ENCODE data around the gene CAPNS1. TPM values are rescaled to one million over a fixed set of nuclear protein-coding genes. Genes with fewer than 3 reads are reported as not detected.
A peak's percentile ranks its signal among the peaks of the same experiment; 100 is the strongest.

The CAPNS1 gene
- total RNA-seq, result 100 to 1,000 TPM; 323 to 327 TPM
- total RNA-seq, result 95.5 to 119 reads per million in 2 donors

DNA sequence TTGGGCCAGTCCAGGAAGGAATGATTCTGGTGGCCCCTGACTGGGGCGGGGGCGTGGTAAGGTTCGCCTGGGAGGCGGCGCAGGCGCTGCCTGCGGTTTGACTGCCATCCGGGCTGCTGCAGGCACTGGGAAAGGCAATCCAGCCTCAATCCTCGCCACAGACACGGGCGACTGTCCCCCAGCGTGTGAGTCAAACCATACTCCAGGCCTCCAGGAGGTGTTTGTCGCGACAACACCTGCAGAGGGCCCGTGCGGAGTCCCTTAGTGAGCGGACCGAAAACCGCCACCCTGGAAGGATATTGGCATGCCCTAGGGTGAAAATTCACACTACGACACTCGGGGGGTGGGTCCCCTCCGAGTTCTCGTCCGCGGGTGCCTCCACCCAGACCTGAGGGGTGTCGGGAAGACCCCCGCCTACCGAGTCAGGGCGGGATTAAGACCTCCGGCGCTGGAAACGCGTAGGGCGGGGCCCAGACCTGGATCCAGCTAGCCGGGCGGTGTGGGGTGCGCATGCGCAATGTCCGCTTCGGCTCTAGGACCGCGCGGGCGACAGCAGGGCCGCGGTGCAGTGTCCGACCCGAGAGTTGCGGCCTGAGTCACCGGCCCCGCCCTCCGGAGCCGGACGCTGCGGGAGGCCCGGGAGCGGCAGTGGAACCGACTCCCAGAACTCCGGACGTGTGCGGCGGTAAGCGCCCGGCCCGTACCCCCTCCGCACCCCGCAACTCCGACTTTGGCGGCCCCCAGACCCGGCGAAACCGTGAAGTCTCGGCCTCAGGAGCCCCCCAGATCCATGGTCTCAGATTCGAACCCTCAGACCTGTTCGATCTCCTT lies at the start of gene CAPNS1:
Gene CAPNS1, plus strand, starts transcription at position 594 of the 831 bp plus-strand sequence. CDS start 946 bp downstream, outside the sequence.
- no peaks in the 10 kb centered on the region for H3K9me3 ChIP-seq (ENCODE audit: control insufficient read depth, low read length, poor library complexity, severe bottlenecking)
- Mint-ChIP-seq H3K27me3 (no peaks in the 10 kb centered on the region), H3K4me1 (peaks cover 22% of the 10 kb centered on the region), H3K27ac (peak within 1 kb of the TSS; percentile 95), H3K4me3 (peak within 1 kb of the TSS; percentile 95), H3K36me3 (ENCODE audit: low read depth) (peaks cover 4% of the 10 kb centered on the region)
- peak; percentile 73 for ATAC-seq
- DNase-seq, result peak; percentile 80 to 89 (median 86)

DNA sequence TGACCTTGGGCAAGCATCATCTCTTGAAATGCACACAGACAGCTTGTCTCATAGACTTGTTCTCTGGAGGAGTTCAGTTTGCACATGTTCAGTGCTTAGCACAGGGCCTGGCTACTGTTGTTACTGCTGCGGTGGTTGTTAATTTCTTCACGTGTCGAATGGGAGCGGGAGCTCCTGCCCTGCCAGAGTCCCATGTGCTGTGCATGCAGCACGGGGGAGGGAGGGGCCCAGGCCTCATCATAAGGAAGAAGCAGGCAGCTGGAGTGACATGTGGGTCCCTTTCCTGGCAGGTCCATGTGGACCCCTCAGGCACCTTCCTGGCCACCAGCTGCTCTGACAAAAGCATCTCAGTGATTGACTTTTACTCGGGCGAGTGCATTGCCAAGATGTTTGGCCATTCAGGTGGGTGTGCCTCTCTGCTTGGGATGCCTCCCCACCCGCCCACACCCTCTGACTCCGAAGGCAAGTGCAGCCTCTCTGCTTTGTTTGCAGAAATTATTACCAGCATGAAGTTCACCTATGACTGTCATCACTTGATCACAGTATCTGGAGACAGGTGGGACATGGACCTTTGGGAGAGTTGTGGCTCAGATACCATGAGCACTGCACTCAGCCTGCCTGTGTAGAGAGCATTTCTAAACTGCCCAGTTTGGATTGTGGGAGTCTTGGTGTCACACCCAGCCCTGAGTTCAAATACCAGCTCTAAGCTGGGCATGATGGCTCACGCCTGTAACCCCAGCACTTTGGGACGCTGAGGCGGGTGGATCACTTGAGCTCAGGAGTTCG lies 48.8 kb upstream of the CAPNS1 start:
- no peak for DNase-seq
- ATAC-seq, result no peak
- no peaks in the 10 kb centered on the region for H3K36me3 Mint-ChIP-seq (ENCODE audit: low read depth)
- no peaks in the 10 kb centered on the region for H3K9me3 ChIP-seq (ENCODE audit: control insufficient read depth, low read length, poor library complexity, severe bottlenecking)
- H3K4me1 Mint-ChIP-seq, result peaks cover 16% of the 10 kb centered on the region
- no peaks in the 10 kb centered on the region for H3K27me3 Mint-ChIP-seq
- no peak overlapping the region for H3K27ac Mint-ChIP-seq
- no peak overlapping the region for H3K4me3 Mint-ChIP-seq

DNA sequence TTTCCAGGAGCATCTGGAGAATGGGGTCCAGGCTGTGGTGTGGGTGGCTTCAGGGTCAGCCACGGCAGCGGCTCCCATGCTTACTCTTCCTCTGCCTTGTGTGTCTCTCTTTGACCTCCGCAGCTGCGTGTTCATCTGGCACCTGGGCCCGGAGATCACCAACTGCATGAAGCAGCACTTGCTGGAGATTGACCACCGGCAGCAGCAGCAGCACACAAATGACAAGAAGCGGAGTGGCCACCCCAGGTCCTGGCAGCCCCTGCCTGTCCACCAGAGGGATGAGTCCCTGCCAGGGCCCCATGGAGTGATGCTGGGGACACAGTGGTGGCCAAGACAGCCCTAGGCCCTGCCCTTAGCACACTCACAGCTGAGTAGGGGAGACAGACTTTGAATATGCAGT lies 47.3 kb upstream of the CAPNS1 start:
- DNase-seq, result no peak
- Mint-ChIP-seq H3K27ac (peak overlapping the region; percentile 92), H3K4me3 (no peak overlapping the region)

DNA sequence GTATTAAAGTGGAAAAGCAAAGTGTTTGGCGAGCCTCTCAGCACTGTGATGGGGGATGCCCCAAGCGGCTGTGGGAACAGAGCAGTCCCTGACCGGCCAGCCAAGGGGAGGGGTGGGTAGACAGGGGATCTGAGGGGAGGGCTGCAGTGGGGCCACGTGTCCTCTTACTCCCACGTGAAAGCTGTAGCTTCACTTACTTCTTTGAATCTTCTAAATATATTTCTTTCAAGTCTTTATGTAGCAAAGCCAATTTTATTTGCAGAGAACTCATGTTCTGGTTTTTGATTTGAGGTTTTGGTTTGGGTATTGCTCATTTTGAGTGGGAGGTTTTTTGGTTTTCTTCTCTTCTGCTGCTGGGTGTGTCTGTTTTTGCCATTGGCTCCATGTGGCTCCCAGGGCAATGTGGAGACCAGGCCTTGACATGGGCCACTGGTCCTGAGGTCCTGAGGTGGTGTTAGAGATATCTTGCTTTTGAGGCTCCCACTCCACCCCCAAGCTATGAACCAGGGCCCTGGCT lies 46.7 kb upstream of the CAPNS1 start:
- Mint-ChIP-seq H3K4me1 (peaks cover 16% of the 10 kb centered on the region), H3K27ac (peak overlapping the region; percentile 92), H3K4me3 (peak overlapping the region; percentile 57), H3K27me3 (no peaks in the 10 kb centered on the region), H3K36me3 (ENCODE audit: low read depth) (no peaks in the 10 kb centered on the region)
- DNase-seq, result no peak
- H3K9me3 ChIP-seq (ENCODE audit: control insufficient read depth, low read length, poor library complexity, severe bottlenecking), result no peaks in the 10 kb centered on the region
- peak; percentile 27 for ATAC-seq

More for the DNA sequence above, 47.3 kb upstream of the CAPNS1 start:
- Mint-ChIP-seq H3K27me3 (no peaks in the 10 kb centered on the region), H3K36me3 (ENCODE audit: low read depth) (no peaks in the 10 kb centered on the region), H3K4me1 (peaks cover 16% of the 10 kb centered on the region)
- H3K9me3 ChIP-seq (ENCODE audit: control insufficient read depth, low read length, poor library complexity, severe bottlenecking), result no peaks in the 10 kb centered on the region
- ATAC-seq, result no peak

DNA sequence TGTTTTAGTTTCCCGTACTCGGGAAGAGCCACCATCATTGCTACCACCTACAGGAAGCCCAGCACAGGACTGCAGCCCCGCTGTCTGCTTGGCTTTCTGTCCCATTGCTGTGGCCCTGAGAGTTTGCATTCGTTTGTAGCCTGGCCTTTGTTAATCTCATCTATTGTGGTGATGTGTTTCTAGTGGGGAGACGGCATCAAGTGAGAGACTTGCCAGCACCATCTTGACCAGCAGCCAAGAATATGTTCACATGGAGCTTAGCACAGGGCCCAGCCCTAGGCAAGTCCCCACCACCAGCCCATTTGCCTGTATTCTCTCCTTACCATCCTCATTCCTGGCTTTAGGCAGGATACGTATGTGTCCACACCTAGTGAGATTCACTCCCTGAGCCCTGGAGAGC lies 46.2 kb upstream of the CAPNS1 start:
- H3K4me1 Mint-ChIP-seq, result peaks cover 18% of the 10 kb centered on the region
- peak overlapping the region; percentile 92 for H3K27ac Mint-ChIP-seq
- H3K27me3 Mint-ChIP-seq, result no peaks in the 10 kb centered on the region
- no peak for DNase-seq
- peak overlapping the region; percentile 57 for H3K4me3 Mint-ChIP-seq
- no peaks in the 10 kb centered on the region for H3K9me3 ChIP-seq (ENCODE audit: control insufficient read depth, low read length, poor library complexity, severe bottlenecking)
- H3K36me3 Mint-ChIP-seq (ENCODE audit: low read depth), result no peaks in the 10 kb centered on the region
- no peak for ATAC-seq

DNA sequence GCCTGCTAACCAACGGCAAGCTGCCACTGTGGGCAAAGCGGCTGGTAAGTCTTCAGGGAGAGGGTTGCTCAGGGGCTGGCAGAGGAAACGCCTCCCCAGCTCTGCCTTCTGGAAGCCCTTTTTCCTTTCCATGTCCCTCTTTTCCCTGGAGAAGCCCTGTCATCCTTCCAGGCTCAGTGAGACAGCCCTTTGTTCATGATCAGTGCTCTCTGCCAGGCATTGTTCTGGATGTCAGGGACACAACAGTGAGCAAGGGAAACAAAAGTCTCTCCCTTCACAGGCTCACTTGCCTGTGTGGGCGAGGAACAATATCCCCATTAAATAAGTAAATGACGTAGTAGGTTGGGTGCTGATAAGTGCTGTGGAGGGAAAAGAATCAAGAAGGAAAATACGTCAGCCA lies 42.8 kb upstream of the CAPNS1 start:
- H3K27me3 Mint-ChIP-seq, result no peaks in the 10 kb centered on the region
- DNase-seq (no peak), ATAC-seq (no peak)
- H3K4me3 Mint-ChIP-seq, result no peak overlapping the region
- peak overlapping the region; percentile 29 for H3K27ac Mint-ChIP-seq
- no peaks in the 10 kb centered on the region for H3K36me3 Mint-ChIP-seq (ENCODE audit: low read depth)
- peaks cover 15% of the 10 kb centered on the region for H3K4me1 Mint-ChIP-seq
- H3K9me3 ChIP-seq (ENCODE audit: control insufficient read depth, low read length, poor library complexity, severe bottlenecking), result no peaks in the 10 kb centered on the region

DNA sequence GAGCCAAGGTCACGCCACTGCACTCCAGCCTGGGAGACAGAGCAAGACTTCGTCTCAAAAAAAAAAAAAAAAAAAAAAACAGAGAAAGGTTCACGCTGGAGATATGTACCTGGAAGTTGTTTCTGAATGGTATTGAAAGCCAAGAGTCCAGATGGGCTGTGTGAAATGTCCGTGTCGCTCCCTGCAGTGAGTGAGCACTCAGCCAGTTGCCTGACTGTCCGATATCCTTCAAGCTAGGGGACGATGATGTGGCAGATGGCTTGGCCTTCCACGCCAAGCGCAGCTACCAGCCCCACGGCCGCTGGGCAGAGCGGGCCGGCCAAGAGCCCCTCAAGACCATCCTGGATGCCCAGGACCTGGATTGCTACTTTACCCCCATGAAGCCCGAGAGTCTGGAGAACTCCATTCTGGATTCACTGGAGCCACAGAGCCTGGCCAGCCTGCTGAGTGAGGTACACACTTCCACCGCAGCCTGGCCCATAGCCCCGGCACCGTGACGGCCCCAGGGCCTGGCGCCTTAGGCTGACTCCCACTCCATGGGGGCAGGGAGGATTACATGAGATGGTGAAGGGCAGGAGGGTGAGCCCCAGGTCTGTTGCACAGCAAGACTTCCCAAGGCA lies 40.6 kb upstream of the CAPNS1 start:
- H3K27ac Mint-ChIP-seq, result no peak overlapping the region
- DNase-seq (no peak), ATAC-seq (no peak)
- no peaks in the 10 kb centered on the region for H3K9me3 ChIP-seq (ENCODE audit: control insufficient read depth, low read length, poor library complexity, severe bottlenecking)
- H3K4me1 Mint-ChIP-seq, result peaks cover 2% of the 10 kb centered on the region
- no peaks in the 10 kb centered on the region for H3K27me3 Mint-ChIP-seq
- H3K4me3 Mint-ChIP-seq, result no peak overlapping the region
- H3K36me3 Mint-ChIP-seq (ENCODE audit: low read depth), result no peaks in the 10 kb centered on the region

DNA sequence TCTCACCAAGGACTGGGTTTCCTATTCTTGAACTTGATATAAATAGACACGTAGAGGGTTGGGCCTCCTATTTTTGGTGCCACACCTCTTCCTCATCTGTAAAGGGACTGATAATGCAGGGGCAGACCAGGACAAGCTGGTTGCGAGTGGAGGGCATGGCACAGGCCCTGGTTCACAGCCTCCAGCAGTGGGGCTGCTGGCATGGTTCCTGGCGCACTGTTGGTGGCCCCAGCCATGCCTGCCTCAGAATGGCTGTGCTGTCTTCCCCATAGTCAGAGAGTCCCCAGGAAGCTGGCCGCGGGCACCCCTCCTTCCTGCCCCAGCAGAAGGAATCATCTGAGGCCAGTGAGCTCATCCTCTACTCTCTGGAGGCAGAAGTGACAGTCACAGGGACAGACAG lies 39.4 kb upstream of the CAPNS1 start:
- Mint-ChIP-seq H3K36me3 (ENCODE audit: low read depth) (no peaks in the 10 kb centered on the region), H3K27me3 (no peaks in the 10 kb centered on the region), H3K4me3 (no peak overlapping the region), H3K4me1 (peaks cover 2% of the 10 kb centered on the region), H3K27ac (peak overlapping the region; percentile 34)
- DNase-seq (no peak), ATAC-seq (no peak)
- H3K9me3 ChIP-seq (ENCODE audit: control insufficient read depth, low read length, poor library complexity, severe bottlenecking), result no peaks in the 10 kb centered on the region

DNA sequence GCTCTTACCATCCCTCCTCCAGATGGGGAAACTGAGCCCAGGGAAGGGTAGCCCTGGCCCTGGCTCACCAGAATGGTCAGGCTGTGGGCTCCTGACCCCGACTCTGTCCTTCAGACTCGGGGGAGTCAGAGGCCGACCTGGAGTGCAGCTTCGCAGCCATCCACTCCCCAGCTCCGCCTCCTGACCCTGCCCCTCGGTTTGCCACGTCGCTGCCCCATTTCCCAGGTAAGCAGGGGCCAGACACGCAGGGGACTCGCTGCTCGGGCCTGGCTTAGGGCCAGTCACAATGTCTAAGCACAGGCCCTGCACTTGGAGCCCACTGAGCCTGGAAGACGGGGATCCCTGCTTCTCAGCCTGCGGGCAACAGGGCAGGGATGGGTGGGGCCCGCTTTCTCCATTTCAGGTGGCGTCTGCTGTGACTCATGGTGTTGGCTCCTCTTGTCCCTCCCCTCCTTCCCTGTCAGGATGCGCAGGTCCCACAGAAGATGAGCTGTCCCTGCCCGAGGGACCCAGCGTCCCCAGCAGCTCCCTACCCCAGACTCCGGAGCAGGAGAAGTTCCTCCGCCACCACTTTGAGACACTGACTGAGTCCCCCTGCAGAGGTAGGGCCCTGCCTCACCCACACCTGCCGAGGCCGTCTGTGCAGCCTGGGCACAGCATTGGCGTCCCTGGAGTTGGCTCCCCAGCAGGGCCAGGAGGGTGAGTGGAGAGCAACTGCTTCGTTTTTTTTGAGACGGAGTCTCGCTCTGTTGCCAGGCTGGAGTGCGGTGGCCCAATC lies 38.1 kb upstream of the CAPNS1 start:
- Mint-ChIP-seq H3K27me3 (no peaks in the 10 kb centered on the region), H3K4me3 (no peak overlapping the region), H3K27ac (no peak overlapping the region), H3K36me3 (ENCODE audit: low read depth) (peaks cover 2% of the 10 kb centered on the region), H3K4me1 (peaks cover 4% of the 10 kb centered on the region)
- ATAC-seq, result no peak
- no peak for DNase-seq
- H3K9me3 ChIP-seq (ENCODE audit: control insufficient read depth, low read length, poor library complexity, severe bottlenecking), result no peaks in the 10 kb centered on the region

DNA sequence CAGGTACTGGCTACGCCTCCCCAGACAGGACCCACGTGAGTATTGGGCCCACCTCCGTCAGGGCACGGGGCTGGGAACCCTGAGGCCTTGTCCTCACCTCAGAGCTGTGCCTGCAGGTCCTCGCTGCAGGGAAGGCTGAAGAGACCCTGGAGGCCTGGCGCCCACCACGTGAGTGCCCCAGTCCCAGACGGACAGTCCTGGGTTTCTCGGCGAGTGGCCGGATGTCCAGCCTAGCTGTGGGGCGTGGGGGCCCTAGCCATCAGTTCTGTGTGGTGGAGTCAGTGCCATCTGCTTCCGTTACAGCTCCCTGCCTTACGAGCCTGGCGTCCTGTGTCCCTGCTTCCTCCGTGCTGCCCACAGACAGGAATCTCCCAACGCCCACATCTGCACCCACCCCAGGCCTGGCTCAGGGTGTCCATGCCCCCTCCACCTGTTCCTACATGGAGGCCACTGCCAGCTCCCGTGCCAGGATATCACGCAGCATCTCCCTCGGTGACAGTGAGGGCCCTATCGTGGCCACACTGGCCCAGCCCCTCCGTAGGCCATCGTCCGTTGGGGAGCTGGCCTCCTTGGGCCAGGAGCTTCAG lies 36.7 kb upstream of the CAPNS1 start:
- DNase-seq (no peak), ATAC-seq (no peak)
- peaks cover 4% of the 10 kb centered on the region for H3K4me1 Mint-ChIP-seq
- H3K27me3 Mint-ChIP-seq, result no peaks in the 10 kb centered on the region
- H3K9me3 ChIP-seq (ENCODE audit: control insufficient read depth, low read length, poor library complexity, severe bottlenecking), result no peaks in the 10 kb centered on the region
- H3K36me3 Mint-ChIP-seq (ENCODE audit: low read depth), result peaks cover 2% of the 10 kb centered on the region
- H3K27ac Mint-ChIP-seq, result peak overlapping the region; percentile 62
- no peak overlapping the region for H3K4me3 Mint-ChIP-seq

DNA sequence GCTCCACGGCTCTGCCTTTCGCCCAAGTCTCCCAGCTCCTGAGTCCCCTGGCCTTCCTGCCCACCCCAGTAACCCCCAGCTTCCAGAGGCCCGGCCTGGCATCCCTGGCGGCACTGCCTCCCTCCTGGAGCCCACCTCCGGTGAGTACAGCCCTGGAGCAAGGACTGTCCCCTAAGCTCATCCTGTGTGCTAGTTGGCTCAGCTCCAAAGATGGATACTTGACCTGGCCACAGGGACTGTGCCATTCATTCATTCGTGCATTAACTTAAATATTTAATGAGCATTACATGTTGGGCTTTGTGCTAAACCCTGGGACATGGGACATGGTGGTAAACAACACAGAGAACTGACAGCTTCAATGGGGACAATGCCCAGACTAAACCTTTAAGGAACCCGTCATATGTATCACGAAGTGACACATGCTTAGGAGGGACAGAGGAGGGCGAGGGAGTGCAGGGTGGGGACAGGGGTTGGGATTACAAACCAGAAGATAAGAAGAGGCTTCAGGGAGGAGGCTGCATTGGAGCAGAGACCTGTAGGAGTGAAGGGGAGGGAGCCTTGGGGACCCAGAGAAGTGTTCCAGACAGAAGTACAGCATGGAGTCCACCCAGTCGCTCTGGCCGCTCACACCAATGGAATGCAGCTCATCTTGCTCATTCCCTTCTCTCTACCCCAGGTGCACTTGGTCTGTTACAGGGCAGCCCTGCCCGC lies 35.9 kb upstream of the CAPNS1 start:
- Mint-ChIP-seq H3K27me3 (no peaks in the 10 kb centered on the region), H3K4me3 (no peak overlapping the region), H3K27ac (peak overlapping the region; percentile 62), H3K4me1 (peaks cover 2% of the 10 kb centered on the region), H3K36me3 (ENCODE audit: low read depth) (peaks cover 2% of the 10 kb centered on the region)
- ATAC-seq (no peak), DNase-seq (no peak)
- no peaks in the 10 kb centered on the region for H3K9me3 ChIP-seq (ENCODE audit: control insufficient read depth, low read length, poor library complexity, severe bottlenecking)

DNA sequence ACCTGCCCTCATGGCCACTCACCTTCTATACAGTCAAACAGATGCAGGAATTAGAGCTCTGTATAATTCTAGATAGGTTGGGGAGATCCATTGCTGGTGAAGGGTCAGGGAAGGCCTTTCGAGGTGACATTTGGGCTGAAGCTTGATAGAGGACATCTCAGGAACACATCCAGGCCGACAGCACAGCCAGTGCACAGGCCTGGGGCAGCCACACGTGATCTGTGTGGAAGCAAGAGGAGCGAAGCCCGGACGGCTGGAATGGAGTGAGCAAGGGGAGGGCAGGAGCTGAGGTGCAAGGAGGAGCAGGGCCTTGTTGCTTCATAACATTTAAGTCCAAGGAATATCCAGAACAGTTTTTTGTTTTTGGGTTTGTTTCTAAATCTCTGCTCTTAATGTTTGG lies 33.4 kb upstream of the CAPNS1 start:
- H3K4me1 Mint-ChIP-seq, result peaks cover 2% of the 10 kb centered on the region
- H3K4me3 Mint-ChIP-seq, result no peak overlapping the region
- DNase-seq, result no peak
- no peaks in the 10 kb centered on the region for H3K27me3 Mint-ChIP-seq
- no peaks in the 10 kb centered on the region for H3K9me3 ChIP-seq (ENCODE audit: control insufficient read depth, low read length, poor library complexity, severe bottlenecking)
- ATAC-seq, result no peak
- H3K36me3 Mint-ChIP-seq (ENCODE audit: low read depth), result peaks cover 2% of the 10 kb centered on the region
- no peak overlapping the region for H3K27ac Mint-ChIP-seq
